GM13976 (cell line): Measurements from ENCODE around the gene QSOX2.

ENCODE experiments used
- DNase-seq: peaks from one replicate; pipeline ENCODE4 v3.0.0; 2012; ENCODE audit warnings: low spot score
- CTCF ChIP-seq: IDR thresholded peaks from 2 replicates; pipeline ENCODE4 v1.5.1; 2012; ENCODE audit warnings: borderline replicate concordance, mild to moderate bottlenecking; ENCODE audit not compliant: insufficient read depth; ENCODE audit errors: extremely low read depth, missing control alignments, control extremely low read depth
- in situ Hi-C: fragments of 300-500 bp; cut with MboI; formaldehyde crosslinking; loops from one replicate; pipeline ENCODE4 v1.12.0; 2022; ENCODE audit warnings: low sequenced_read_pairs, mixed read lengths, inconsistent platforms; ENCODE audit not compliant: unreplicated experiment

QSOX2 gene

GRCh38 chr9:136181784-136182419, 63.7 kb downstream of the QSOX2 start:
- in situ Hi-C loops: no loop called here
- TF ChIP-seq CTCF: no peak
- DNase-seq: no peak

GRCh38 chr9:136180586-136180985, 65.0 kb downstream of the QSOX2 start:
- no peak for TF ChIP-seq CTCF
- in situ Hi-C loops: no loop called here
- DNase-seq: no peak

GRCh38 chr9:136179761-136180160, 65.9 kb downstream of the QSOX2 start:
- no peak for TF ChIP-seq CTCF
- no peak for DNase-seq
- in situ Hi-C loops: loop anchor here (10.0 kb wide), 1 partner anchor 105 kb away; no protein-coding TSS in a partner anchor

- no peak for DNase-seq
- no peak for TF ChIP-seq CTCF
- in situ Hi-C loops: loop anchor here (10.0 kb wide), 1 partner anchor 106 kb away; no protein-coding TSS in a partner anchor
These were observed 66.5 kb downstream of the QSOX2 start for GRCh38 chr9:136179101-136179616.

GRCh38 chr9:136178773-136179075, 66.9 kb downstream of the QSOX2 start:
- in situ Hi-C loops: loop anchor here (10.0 kb wide), 1 partner anchor 106 kb away; no protein-coding TSS in a partner anchor
- no peak for DNase-seq
- no peak for TF ChIP-seq CTCF

GRCh38 chr9:136178061-136178772, 67.4 kb downstream of the QSOX2 start:
- no peak for TF ChIP-seq CTCF
- in situ Hi-C loops: loop anchor here (10.0 kb wide), 1 partner anchor 107 kb away; no protein-coding TSS in a partner anchor
- DNase-seq: no peak
